HepG2 (cell line): ENCODE measurements around the gene SLC50A1.

Source experiments
- FOXP4 ChIP-seq: sonication (generic); formaldehyde crosslinking; IDR thresholded peaks from 2 replicates; pipeline ENCODE4 v1.4.0; 2020; ENCODE audit warnings: missing genetic modification reagents
- GATAD1 ChIP-seq: IDR thresholded peaks from 2 replicates; pipeline ENCODE4 v1.6.1; 2016; ENCODE audit warnings: missing genetic modification reagents, missing compliant biosample characterization
- GMEB1 ChIP-seq: sonication (generic); formaldehyde crosslinking; IDR thresholded peaks from 2 replicates; pipeline ENCODE4 v1.5.1; 2020; ENCODE audit warnings: missing genetic modification reagents, mild to moderate bottlenecking, borderline replicate concordance
- MAFK ChIP-seq, 2 experiments: IDR thresholded peaks in 1 of 2; conservative IDR thresholded peaks in 1 of 2; 2 replicates each; pipeline ENCODE4 v1.6.1; 2011; ENCODE audit warnings: improper control_type of control experiment in 2 of 2, low read length in 2 of 2
- MXI1 ChIP-seq: IDR thresholded peaks from 3 replicates; pipeline ENCODE4 v1.6.1; 2012; ENCODE audit warnings: low read depth, low read length, inconsistent platforms, borderline replicate concordance
- POLR2A ChIP-seq, 2 experiments: IDR thresholded peaks; 2 replicates each; pipeline ENCODE4 v1.6.1; 2011; ENCODE audit warnings: low read depth in 2 of 2, low read length in 2 of 2, mild to moderate bottlenecking in 1 of 2, moderate library complexity in 1 of 2; ENCODE audit not compliant: insufficient read depth in 1 of 2
- REL ChIP-seq: sonication (generic); formaldehyde crosslinking; conservative IDR thresholded peaks from 2 replicates; pipeline ENCODE4 v1.8.0; 2022; ENCODE audit warnings: mild to moderate bottlenecking, missing genetic modification reagents, moderate library complexity
- SIX4 ChIP-seq: sonication (generic); formaldehyde crosslinking; IDR thresholded peaks from 2 replicates; pipeline ENCODE4 v1.4.0; 2020; ENCODE audit warnings: missing genetic modification reagents
- SP1 ChIP-seq, 2 experiments: fragments of 450-650 bp in 1 of 2; sonication (generic) in 1 of 2; formaldehyde crosslinking in 1 of 2; IDR thresholded peaks; 2 replicates each; pipeline versions ENCODE4 v1.4.0 to v1.6.1; 2016 to 2020; ENCODE audit warnings: missing genetic modification reagents in 1 of 2
- ZBTB40 ChIP-seq, 2 experiments: fragments of 450-650 bp in 1 of 2; sonication (generic) in 1 of 2; formaldehyde crosslinking in 1 of 2; IDR thresholded peaks; 2 replicates each; pipeline versions ENCODE4 v1.6.1 to v1.8.0; 2016 to 2022; ENCODE audit warnings: antibody characterized with exemption in 1 of 2, mild to moderate bottlenecking in 1 of 2, missing genetic modification reagents in 1 of 2
- TF ChIP-seq, protein P1 (sequence below): sonication (generic); formaldehyde crosslinking; IDR thresholded peaks from 2 replicates; pipeline ENCODE4 v1.5.0; 2020; ENCODE audit warnings: mild to moderate bottlenecking, missing genetic modification reagents
- TF ChIP-seq, protein P2 (sequence below): sonication (generic); formaldehyde crosslinking; IDR thresholded peaks from 2 replicates; pipeline ENCODE4 v1.5.0; 2020; ENCODE audit warnings: mild to moderate bottlenecking, missing genetic modification reagents, moderate library complexity

DNA sequence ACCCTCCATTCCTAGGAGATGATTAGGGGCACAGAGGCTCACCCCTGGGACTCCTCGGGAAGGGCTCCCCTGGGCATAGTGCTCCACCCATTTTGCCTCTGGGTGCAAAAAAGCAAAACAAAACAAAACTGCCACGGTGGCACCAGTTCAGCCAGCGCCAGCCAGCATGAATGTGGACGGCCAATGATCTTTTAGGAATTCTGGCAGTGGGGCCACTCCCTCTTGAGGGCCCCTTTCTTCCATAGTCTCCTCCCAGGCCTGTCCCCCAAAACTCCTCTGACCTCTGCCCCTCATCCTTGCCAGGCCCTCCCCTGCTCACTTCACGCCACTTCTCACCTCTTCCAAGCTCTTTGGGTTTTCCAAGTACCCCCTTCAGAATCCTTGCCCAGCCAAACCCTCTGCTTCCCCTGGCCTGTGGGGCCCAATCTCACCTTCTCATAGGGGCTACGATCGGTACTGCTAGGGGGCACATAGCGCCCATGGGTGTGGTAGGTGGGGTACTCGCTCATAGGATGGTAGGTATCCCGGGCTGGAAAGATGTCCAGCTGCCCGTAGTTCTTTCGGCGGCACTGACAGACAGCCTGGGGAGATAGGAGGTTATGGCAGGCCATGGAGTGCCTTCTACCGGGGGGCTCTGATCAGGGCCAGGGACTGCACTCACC lies 51.3 kb downstream of the SLC50A1 start:
- TF ChIP-seq MAFK (conservative IDR thresholded peaks at IDR 0.05 in 1 of 2, IDR thresholded peaks at IDR 0.05 in 1 of 2; ENCODE audit: low read length in 2 of 2) (no peak), GATAD1 (no peak), REL (CRISPR knock-in tag) (no peak), SP1 (IDR thresholded peaks at IDR 0.05) (no peak), SP1 (CRISPR knock-in tag; IDR thresholded peaks at IDR 0.05) (no peak), SIX4 (CRISPR knock-in tag) (no peak), POLR2A (IDR thresholded peaks at IDR 0.05; ENCODE audit: insufficient read depth in 1 of 2, low read depth in 2 of 2, low read length in 2 of 2) (no peak), GMEB1 (CRISPR knock-in tag) (no peak), ZBTB40 (IDR thresholded peaks at IDR 0.05) (no peak), ZBTB40 (CRISPR knock-in tag; IDR thresholded peaks at IDR 0.05) (no peak), FOXP4 (no peak), MXI1 (no peak)
- TF ChIP-seq, protein P1, sequence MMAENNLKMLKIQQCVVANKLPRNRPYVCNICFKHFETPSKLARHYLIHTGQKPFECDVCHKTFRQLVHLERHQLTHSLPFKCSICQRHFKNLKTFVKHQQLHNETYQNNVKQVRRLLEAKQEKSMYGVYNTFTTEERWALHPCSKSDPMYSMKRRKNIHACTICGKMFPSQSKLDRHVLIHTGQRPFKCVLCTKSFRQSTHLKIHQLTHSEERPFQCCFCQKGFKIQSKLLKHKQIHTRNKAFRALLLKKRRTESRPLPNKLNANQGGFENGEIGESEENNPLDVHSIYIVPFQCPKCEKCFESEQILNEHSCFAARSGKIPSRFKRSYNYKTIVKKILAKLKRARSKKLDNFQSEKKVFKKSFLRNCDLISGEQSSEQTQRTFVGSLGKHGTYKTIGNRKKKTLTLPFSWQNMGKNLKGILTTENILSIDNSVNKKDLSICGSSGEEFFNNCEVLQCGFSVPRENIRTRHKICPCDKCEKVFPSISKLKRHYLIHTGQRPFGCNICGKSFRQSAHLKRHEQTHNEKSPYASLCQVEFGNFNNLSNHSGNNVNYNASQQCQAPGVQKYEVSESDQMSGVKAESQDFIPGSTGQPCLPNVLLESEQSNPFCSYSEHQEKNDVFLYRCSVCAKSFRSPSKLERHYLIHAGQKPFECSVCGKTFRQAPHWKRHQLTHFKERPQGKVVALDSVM (CRISPR knock-in tag): no peak
- TF ChIP-seq, protein P2, sequence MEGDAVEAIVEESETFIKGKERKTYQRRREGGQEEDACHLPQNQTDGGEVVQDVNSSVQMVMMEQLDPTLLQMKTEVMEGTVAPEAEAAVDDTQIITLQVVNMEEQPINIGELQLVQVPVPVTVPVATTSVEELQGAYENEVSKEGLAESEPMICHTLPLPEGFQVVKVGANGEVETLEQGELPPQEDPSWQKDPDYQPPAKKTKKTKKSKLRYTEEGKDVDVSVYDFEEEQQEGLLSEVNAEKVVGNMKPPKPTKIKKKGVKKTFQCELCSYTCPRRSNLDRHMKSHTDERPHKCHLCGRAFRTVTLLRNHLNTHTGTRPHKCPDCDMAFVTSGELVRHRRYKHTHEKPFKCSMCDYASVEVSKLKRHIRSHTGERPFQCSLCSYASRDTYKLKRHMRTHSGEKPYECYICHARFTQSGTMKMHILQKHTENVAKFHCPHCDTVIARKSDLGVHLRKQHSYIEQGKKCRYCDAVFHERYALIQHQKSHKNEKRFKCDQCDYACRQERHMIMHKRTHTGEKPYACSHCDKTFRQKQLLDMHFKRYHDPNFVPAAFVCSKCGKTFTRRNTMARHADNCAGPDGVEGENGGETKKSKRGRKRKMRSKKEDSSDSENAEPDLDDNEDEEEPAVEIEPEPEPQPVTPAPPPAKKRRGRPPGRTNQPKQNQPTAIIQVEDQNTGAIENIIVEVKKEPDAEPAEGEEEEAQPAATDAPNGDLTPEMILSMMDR (CRISPR knock-in tag): no peak
